HepG2 (cell line): ENCODE results near the gene FBN2. TPM values are rescaled to one million over a fixed set of nuclear protein-coding genes. Genes with fewer than 3 reads are reported as not detected.

Source experiments
- ATAC-seq: fragments of 200-7000 bp; cut with Tn5 transposase; 3 replicates; pipeline ENCODE4 v1.9.1; 2020; ENCODE audit warnings: mild to moderate bottlenecking, moderate library complexity
- BruUV-seq: library from RNA; stranded (reverse); fragments of 400-500 nt; replicated peaks from 2 replicates; lab custom pipeline; 2021; lab: Mats Ljungman, UMichigan
- CTCF ChIA-PET: fragments of 300-600 bp; formaldehyde crosslinking; extraction: SDS; loops from one replicate; lab custom pipeline; 2021; ENCODE audit warnings: low total read pairs, inconsistent platforms, low intra/inter-chr PET ratio; lab: Yijun Ruan, JAX
- POLR2A ChIA-PET: fragments of 350-600 bp; sonication (Branson Sonifier 250); formaldehyde crosslinking; loops from one replicate; lab custom pipeline; 2020; ENCODE audit warnings: antibody characterized with exemption, inconsistent platforms; lab: Yijun Ruan, JAX
- DNase-seq: peaks from one replicate; pipeline ENCODE4 v3.0.0-alpha.2; 2015; ENCODE audit warnings: low spot score
- FAIRE-seq: peaks from 3 replicates; lab custom pipeline; 2011; peaks lifted over from hg19 to GRCh38; lab: Jason Lieb, UNC
- H2AFZ ChIP-seq: one replicate; pipeline ENCODE4 v1.6.1; 2011; ENCODE audit warnings: low read length, inconsistent platforms
- H3K27ac ChIP-seq: fragments of 300-600 bp; 3 replicates; pipeline ENCODE4 v1.8.0; 2011; ENCODE audit warnings: mixed run types, mild to moderate bottlenecking, mixed read lengths, low read length, inconsistent platforms; ENCODE audit not compliant: insufficient read depth; ENCODE audit errors: extremely low read length
- H3K27me3 ChIP-seq, 2 experiments: fragments of 200-600 bp in 1 of 2; 2 replicates in 1 of 2; 3 replicates in 1 of 2; pipeline versions ENCODE4 v1.6.0 to v1.8.0; 2011; ENCODE audit warnings: low read length in 2 of 2, mild to moderate bottlenecking in 2 of 2, moderate library complexity in 2 of 2, inconsistent platforms in 1 of 2; ENCODE audit not compliant: insufficient read depth in 2 of 2, control insufficient read depth in 1 of 2
- H3K36me3 ChIP-seq, 2 experiments: fragments of 200-600 bp in 1 of 2; replicated peaks in 1 of 2; 2 replicates in 1 of 2; 3 replicates in 1 of 2; pipeline versions ENCODE4 v1.5.1 to v1.8.0; 2011; ENCODE audit warnings: low read length in 2 of 2, inconsistent platforms in 1 of 2; ENCODE audit not compliant: insufficient read depth in 2 of 2, control insufficient read depth in 1 of 2
- H3K4me1 ChIP-seq: 2 replicates; pipeline ENCODE4 v1.5.1; 2012; ENCODE audit warnings: low read length, inconsistent platforms; ENCODE audit not compliant: insufficient read depth
- H3K4me2 ChIP-seq: 2 replicates; pipeline ENCODE4 v1.6.0; 2011; ENCODE audit warnings: low read depth, low read length, inconsistent platforms
- H3K4me3 ChIP-seq, 3 experiments: fragments of 200-600 bp in 1 of 3; sonication (generic), shearing (Covaris generic) in 1 of 3; replicated peaks in 1 of 3; 2 replicates each; pipeline ENCODE4 v1.5.1; 2011 to 2016; ENCODE audit warnings: low read length in 3 of 3, inconsistent platforms in 2 of 3, low read depth in 2 of 3, mild to moderate bottlenecking in 2 of 3, control low read depth in 1 of 3, mixed read lengths in 1 of 3; ENCODE audit not compliant: insufficient read depth in 1 of 3
- H3K79me2 ChIP-seq: one replicate; pipeline ENCODE4 v1.6.1; 2011; ENCODE audit warnings: low read length, inconsistent platforms; ENCODE audit not compliant: insufficient read depth
- H3K9ac ChIP-seq: 2 replicates; pipeline ENCODE4 v1.6.0; 2011; ENCODE audit warnings: mild to moderate bottlenecking, low read depth, low read length, inconsistent platforms; ENCODE audit not compliant: insufficient read depth
- H3K9me3 ChIP-seq: 2 replicates; pipeline ENCODE4 v1.5.1; 2012; ENCODE audit warnings: mild to moderate bottlenecking, low read length
- H4K20me1 ChIP-seq: 2 replicates; pipeline ENCODE4 v1.6.0; 2011; ENCODE audit warnings: inconsistent platforms, mild to moderate bottlenecking, low read length, moderate library complexity; ENCODE audit not compliant: insufficient read depth
- ATAD3A ChIP-seq: sonication (generic); formaldehyde crosslinking; IDR thresholded peaks from 2 replicates; pipeline ENCODE4 v1.4.0; 2020; ENCODE audit warnings: missing genetic modification reagents
- CCDC6 ChIP-seq: sonication (generic); formaldehyde crosslinking; IDR thresholded peaks from 2 replicates; pipeline ENCODE4 v1.8.1; 2022; ENCODE audit warnings: mild to moderate bottlenecking, missing genetic modification reagents, moderate library complexity
- FOXO1 ChIP-seq: sonication (generic); formaldehyde crosslinking; IDR thresholded peaks from 2 replicates; pipeline ENCODE4 v1.4.0; 2020; ENCODE audit warnings: missing genetic modification reagents
- KDM3A ChIP-seq: IDR thresholded peaks from 2 replicates; pipeline ENCODE4 v1.6.1; 2018; ENCODE audit warnings: low read depth, missing compliant biosample characterization
- NFE2L1 ChIP-seq: sonication (generic); formaldehyde crosslinking; IDR thresholded peaks from 2 replicates; pipeline ENCODE4 v1.4.0; 2020; ENCODE audit warnings: missing genetic modification reagents, mild to moderate bottlenecking, borderline replicate concordance
- NR1H2 ChIP-seq: sonication (generic); formaldehyde crosslinking; IDR thresholded peaks from 2 replicates; pipeline ENCODE4 v1.8.1; 2022; ENCODE audit warnings: low read depth, missing genetic modification reagents, borderline replicate concordance
- POLR2AphosphoS5 ChIP-seq: IDR thresholded peaks from 2 replicates; pipeline ENCODE4 v1.6.1; 2012; ENCODE audit warnings: low read depth, low read length
- RBFOX2 ChIP-seq: fragments of 200-400 bp; formaldehyde crosslinking; IDR thresholded peaks from 2 replicates; pipeline ENCODE4 v1.6.1; 2017; ENCODE audit warnings: low read depth, mild to moderate bottlenecking, low read length
- SMAD9 ChIP-seq: sonication (generic); formaldehyde crosslinking; IDR thresholded peaks from 2 replicates; pipeline ENCODE4 v1.5.1; 2020; ENCODE audit warnings: mild to moderate bottlenecking, missing genetic modification reagents
- SNAI1 ChIP-seq: sonication (generic); formaldehyde crosslinking; IDR thresholded peaks from 2 replicates; pipeline ENCODE4 v1.5.0; 2020; ENCODE audit warnings: mild to moderate bottlenecking, missing genetic modification reagents, borderline replicate concordance
- SP2 ChIP-seq: sonication (generic); formaldehyde crosslinking; IDR thresholded peaks from 2 replicates; pipeline ENCODE4 v1.5.1; 2020; ENCODE audit warnings: mild to moderate bottlenecking, missing genetic modification reagents
- TCF7 ChIP-seq: sonication (generic); IDR thresholded peaks from 2 replicates; pipeline ENCODE4 v1.6.1; 2016; ENCODE audit warnings: antibody characterized with exemption, low read depth
- ZFX ChIP-seq: sonication (generic); formaldehyde crosslinking; IDR thresholded peaks from 2 replicates; pipeline ENCODE4 v1.4.0; 2020; ENCODE audit warnings: mild to moderate bottlenecking, low read depth, missing genetic modification reagents, moderate library complexity
- ZKSCAN1 ChIP-seq: fragments of 150-350 bp; IDR thresholded peaks from 2 replicates; pipeline ENCODE4 v1.6.1; 2014; ENCODE audit warnings: low read length
- ZNF496 ChIP-seq: sonication (generic); formaldehyde crosslinking; IDR thresholded peaks from 2 replicates; pipeline ENCODE4 v1.8.1; 2023; ENCODE audit warnings: mild to moderate bottlenecking, moderate library complexity, missing genetic modification reagents; ENCODE audit not compliant: insufficient replicate concordance
- ZNF501 ChIP-seq: sonication (generic); formaldehyde crosslinking; IDR thresholded peaks from 2 replicates; pipeline ENCODE4 v1.5.1; 2020; ENCODE audit warnings: mild to moderate bottlenecking, moderate library complexity, missing genetic modification reagents
- ZNF766 ChIP-seq: sonication (generic); formaldehyde crosslinking; IDR thresholded peaks from 2 replicates; pipeline ENCODE4 v1.5.0; 2020; ENCODE audit warnings: missing genetic modification reagents, borderline replicate concordance
- ZNF878 ChIP-seq: sonication (generic); formaldehyde crosslinking; IDR thresholded peaks from 2 replicates; pipeline ENCODE4 v1.8.1; 2023; ENCODE audit warnings: mild to moderate bottlenecking, missing genetic modification reagents, moderate library complexity
- WGBS: methylation state at CpG from one replicate; pipeline ENCODE4 v1.1.6; 2017; ENCODE audit warnings: low lambda C conversion rate; 5-methylcytosine and 5-hydroxymethylcytosine counted together
- in situ Hi-C: cut with HindIII; loops from 2 replicates; pipeline ENCODE4 v1.10.0; 2017; ENCODE audit warnings: low pct_unique_long_range_greater_than_20kb; ENCODE audit not compliant: extremely low pct_ligation_motif_present
- intact Hi-C: fragments of 100-400 bp; cut with micrococcal nuclease; formaldehyde crosslinking; loops from one replicate; pipeline ENCODE4 v1.10.0; 2022; ENCODE audit not compliant: unreplicated experiment
- polyA plus RNA-seq, 8 experiments: library from polyadenylated mRNA; depleted of rRNA in 3 of 8; stranded (reverse) in 7 of 8; unstranded in 1 of 8; fragments of >200 nt; fragmentation: Illumina TruSeq in 4 of 8; extraction: Trizol in 4 of 8; gene quantifications; 2 replicates each; pipeline versions ENCODE4 v1.2.1 to v1.2.3, GENCODE V29; 2011 to 2016; ENCODE audit warnings: low read depth in 4 of 8, missing spikeins in 1 of 8, mixed read lengths in 1 of 8; ENCODE audit not compliant: insufficient read depth in 1 of 8
- total RNA-seq, 5 experiments: library from RNA; depleted of rRNA; stranded (reverse); fragments of >200 nt; fragmentation: Illumina TruSeq; extraction: Trizol; gene quantifications; 2 replicates each; pipeline ENCODE4 v1.2.3, GENCODE V29; 2016; ENCODE audit warnings: low read depth in 1 of 5
- TF ChIP-seq, protein P1 (sequence below): IDR thresholded peaks from 2 replicates; pipeline ENCODE4 v1.4.0; 2020; ENCODE audit warnings: mild to moderate bottlenecking, missing genetic modification reagents

The FBN2 gene
- total and polyA plus RNA-seq, 2 of the 13 experiments (the other 11 are each of a cell fraction or from before 2014, with no cell fraction given): not detected

- H3K36me3 ChIP-seq: no peaks in the 10 kb centered on the region
- no TSS peak for BruUV-seq
- H2AFZ ChIP-seq: no peak overlapping the region
- FAIRE-seq (no peak), ATAC-seq (no peak), DNase-seq (no peak)
- 12% methylated on average over 4 of the region's 4 CpGs for WGBS
- H4K20me1 ChIP-seq: no peaks in the 10 kb centered on the region
- no peaks in the 10 kb centered on the region for H3K4me1 ChIP-seq
- H3K9ac ChIP-seq: no peak overlapping the region
- H3K4me2 ChIP-seq: no peak overlapping the region
- in situ Hi-C loops: no loop called here
- ChIA-PET CTCF (no interaction called here), POLR2A (no interaction called here)
- no peaks in the 10 kb centered on the region for H3K79me2 ChIP-seq
- H3K27ac ChIP-seq: no peak overlapping the region
- H3K4me3 ChIP-seq: no peak overlapping the region
- TF ChIP-seq ZNF501 (no peak), FOXO1 (CRISPR knock-in tag) (no peak), ATAD3A (CRISPR knock-in tag) (no peak), ZNF878 (no peak), SNAI1 (CRISPR knock-in tag) (no peak), SMAD9 (CRISPR knock-in tag) (no peak), TCF7 (no peak), POLR2AphosphoS5 (no peak), ZKSCAN1 (no peak), NFE2L1 (CRISPR knock-in tag) (no peak), ZNF766 (CRISPR knock-in tag) (no peak), RBFOX2 (no peak), SP2 (CRISPR knock-in tag) (no peak), NR1H2 (no peak), ZFX (CRISPR knock-in tag) (no peak), ZNF496 (CRISPR knock-in tag) (no peak), CCDC6 (no peak), KDM3A (CRISPR knock-in tag) (no peak)
- TF ChIP-seq, protein P1, sequence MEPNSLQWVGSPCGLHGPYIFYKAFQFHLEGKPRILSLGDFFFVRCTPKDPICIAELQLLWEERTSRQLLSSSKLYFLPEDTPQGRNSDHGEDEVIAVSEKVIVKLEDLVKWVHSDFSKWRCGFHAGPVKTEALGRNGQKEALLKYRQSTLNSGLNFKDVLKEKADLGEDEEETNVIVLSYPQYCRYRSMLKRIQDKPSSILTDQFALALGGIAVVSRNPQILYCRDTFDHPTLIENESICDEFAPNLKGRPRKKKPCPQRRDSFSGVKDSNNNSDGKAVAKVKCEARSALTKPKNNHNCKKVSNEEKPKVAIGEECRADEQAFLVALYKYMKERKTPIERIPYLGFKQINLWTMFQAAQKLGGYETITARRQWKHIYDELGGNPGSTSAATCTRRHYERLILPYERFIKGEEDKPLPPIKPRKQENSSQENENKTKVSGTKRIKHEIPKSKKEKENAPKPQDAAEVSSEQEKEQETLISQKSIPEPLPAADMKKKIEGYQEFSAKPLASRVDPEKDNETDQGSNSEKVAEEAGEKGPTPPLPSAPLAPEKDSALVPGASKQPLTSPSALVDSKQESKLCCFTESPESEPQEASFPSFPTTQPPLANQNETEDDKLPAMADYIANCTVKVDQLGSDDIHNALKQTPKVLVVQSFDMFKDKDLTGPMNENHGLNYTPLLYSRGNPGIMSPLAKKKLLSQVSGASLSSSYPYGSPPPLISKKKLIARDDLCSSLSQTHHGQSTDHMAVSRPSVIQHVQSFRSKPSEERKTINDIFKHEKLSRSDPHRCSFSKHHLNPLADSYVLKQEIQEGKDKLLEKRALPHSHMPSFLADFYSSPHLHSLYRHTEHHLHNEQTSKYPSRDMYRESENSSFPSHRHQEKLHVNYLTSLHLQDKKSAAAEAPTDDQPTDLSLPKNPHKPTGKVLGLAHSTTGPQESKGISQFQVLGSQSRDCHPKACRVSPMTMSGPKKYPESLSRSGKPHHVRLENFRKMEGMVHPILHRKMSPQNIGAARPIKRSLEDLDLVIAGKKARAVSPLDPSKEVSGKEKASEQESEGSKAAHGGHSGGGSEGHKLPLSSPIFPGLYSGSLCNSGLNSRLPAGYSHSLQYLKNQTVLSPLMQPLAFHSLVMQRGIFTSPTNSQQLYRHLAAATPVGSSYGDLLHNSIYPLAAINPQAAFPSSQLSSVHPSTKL: no peak
- H3K27me3 ChIP-seq: no peaks in the 10 kb centered on the region
- intact Hi-C loops: no loop called here
- peaks cover 44% of the 10 kb centered on the region for H3K9me3 ChIP-seq
These were observed 41.6 kb upstream of the FBN2 start for GRCh38 chr5:128579639-128580038.
